GM23338 (cell line): ENCODE data around the gene GPR6. TPM values are rescaled to one million over a fixed set of nuclear protein-coding genes. Genes with fewer than 3 reads are reported as not detected.

Experiments used
- ATAC-seq: fragments of 200-7000 bp; cut with Tn5 transposase; 3 replicates; pipeline ENCODE4 v1.9.1; 2020
- DNase-seq: peaks from one replicate; pipeline ENCODE4 v3.0.0-alpha.2; 2015; ENCODE audit warnings: low spot score
- H2AFZ ChIP-seq: fragments of 200-600 bp; sonication (generic); 2 replicates; pipeline ENCODE4 v1.8.0; 2016; ENCODE audit warnings: antibody characterized with exemption, mild to moderate bottlenecking, moderate library complexity
- H3F3A ChIP-seq: fragments of 200-600 bp; sonication (generic); replicated peaks from 2 replicates; pipeline ENCODE4 v1.8.0; 2017; ENCODE audit warnings: antibody characterized with exemption, mixed run types, low read depth
- H3K27ac ChIP-seq: fragments of 200-600 bp; sonication (generic); 2 replicates; pipeline ENCODE4 v1.6.1; 2016; ENCODE audit warnings: low read depth
- H3K27me3 ChIP-seq: fragments of 200-600 bp; sonication (generic); 2 replicates; pipeline ENCODE4 v1.8.0; 2016; ENCODE audit warnings: mild to moderate bottlenecking, mixed run types, moderate library complexity; ENCODE audit not compliant: insufficient read depth
- H3K36me3 ChIP-seq: fragments of 200-600 bp; sonication (generic); 2 replicates; pipeline ENCODE4 v1.8.0; 2016; ENCODE audit warnings: mild to moderate bottlenecking; ENCODE audit not compliant: insufficient read depth
- H3K4me1 ChIP-seq: fragments of 200-600 bp; sonication (generic); 2 replicates; pipeline ENCODE4 v1.8.0; 2016; ENCODE audit warnings: mild to moderate bottlenecking, moderate library complexity; ENCODE audit not compliant: insufficient read depth
- H3K4me2 ChIP-seq: fragments of 200-600 bp; sonication (generic); 2 replicates; pipeline ENCODE4 v1.7.1; 2017; ENCODE audit warnings: mixed run types
- H3K4me3 ChIP-seq: fragments of 200-600 bp; sonication (generic); 2 replicates; pipeline ENCODE4 v1.6.1; 2016; ENCODE audit warnings: mixed run types
- H3K79me2 ChIP-seq: fragments of 200-600 bp; sonication (generic); replicated peaks from 2 replicates; pipeline ENCODE4 v1.8.0; 2017; ENCODE audit warnings: mild to moderate bottlenecking; ENCODE audit not compliant: insufficient read depth
- H3K9me2 ChIP-seq: fragments of 200-600 bp; sonication (generic); 2 replicates; pipeline ENCODE4 v1.8.0; 2017; ENCODE audit not compliant: insufficient read depth
- H4K20me1 ChIP-seq: fragments of 200-600 bp; sonication (generic); replicated peaks from 2 replicates; pipeline ENCODE4 v1.8.0; 2017; ENCODE audit warnings: mild to moderate bottlenecking; ENCODE audit not compliant: insufficient read depth
- H3K27ac Mint-ChIP-seq: 2 replicates; pipeline ENCODE4 v1.8.0; 2020; ENCODE audit warnings: inconsistent platforms, mild to moderate bottlenecking, moderate library complexity, mixed read lengths
- H3K27me3 Mint-ChIP-seq: 3 replicates; pipeline ENCODE4 v1.8.0; 2022; ENCODE audit warnings: low read depth, mild to moderate bottlenecking, moderate library complexity, mixed read lengths, inconsistent platforms; ENCODE audit not compliant: insufficient read depth, poor library complexity
- H3K36me3 Mint-ChIP-seq: 3 replicates; pipeline ENCODE4 v1.8.0; 2021; ENCODE audit warnings: low read depth, mild to moderate bottlenecking, inconsistent platforms, moderate library complexity, mixed read lengths
- H3K4me1 Mint-ChIP-seq: 3 replicates; pipeline ENCODE4 v1.8.0; 2020; ENCODE audit warnings: mild to moderate bottlenecking, inconsistent platforms, mixed read lengths
- H3K4me3 Mint-ChIP-seq: 3 replicates; pipeline ENCODE4 v1.8.0; 2021; ENCODE audit warnings: moderate library complexity, mild to moderate bottlenecking, inconsistent platforms, mixed read lengths
- H3K9me3 Mint-ChIP-seq: 3 replicates; pipeline ENCODE4 v1.8.0; 2020; ENCODE audit warnings: moderate library complexity, mild to moderate bottlenecking, inconsistent platforms, mixed read lengths
- CREB1 ChIP-seq: fragments of 250-450 bp; sonication (Bioruptor Pico); IDR thresholded peaks from 2 replicates; pipeline ENCODE4 v1.5.0; 2020; ENCODE audit warnings: low read depth, mild to moderate bottlenecking, moderate library complexity
- EZH2 ChIP-seq: fragments of 200-600 bp; sonication (generic); IDR thresholded peaks from one replicate; pipeline ENCODE4 v1.8.0; 2017; ENCODE audit warnings: antibody characterized with exemption, mild to moderate bottlenecking, low read depth; ENCODE audit not compliant: unreplicated experiment
- EZH2phosphoT487 ChIP-seq: fragments of 200-600 bp; sonication (generic); IDR thresholded peaks from one replicate; pipeline ENCODE4 v1.8.1; 2018; ENCODE audit warnings: antibody characterized with exemption; ENCODE audit not compliant: unreplicated experiment
- JUNB ChIP-seq: IDR thresholded peaks from one replicate; pipeline ENCODE4 v1.6.1; 2016; ENCODE audit warnings: antibody characterized with exemption; ENCODE audit not compliant: unreplicated experiment
- NANOG ChIP-seq: IDR thresholded peaks from 2 replicates; pipeline ENCODE4 v1.6.1; 2016; ENCODE audit warnings: antibody characterized with exemption, borderline replicate concordance
- POLR2AphosphoS5 ChIP-seq: IDR thresholded peaks from 2 replicates; pipeline ENCODE4 v1.6.1; 2016; ENCODE audit warnings: antibody characterized with exemption, low read depth
- STAT1 ChIP-seq: IDR thresholded peaks from one replicate; pipeline ENCODE4 v1.6.1; 2016; ENCODE audit warnings: antibody characterized with exemption; ENCODE audit not compliant: unreplicated experiment
- ZNF114 ChIP-seq: fragments of 250-450 bp; sonication (Bioruptor Pico); IDR thresholded peaks from 2 replicates; pipeline ENCODE4 v1.5.0; 2020; ENCODE audit warnings: mild to moderate bottlenecking, moderate library complexity
- ZNF331 ChIP-seq: fragments of 250-450 bp; sonication (Bioruptor Pico); IDR thresholded peaks from 2 replicates; pipeline ENCODE4 v1.5.0; 2020; ENCODE audit warnings: low read depth, mild to moderate bottlenecking, moderate library complexity
- polyA plus RNA-seq: library from polyadenylated mRNA; unstranded; fragments of >200 nt; fragmentation: Nextera tagmentation; extraction: Ambion mirVana; gene quantifications from 2 replicates; pipeline ENCODE4 v1.2.1, GENCODE V29; 2016
- total RNA-seq: library from RNA; depleted of rRNA; stranded (reverse); fragments of >200 nt; shearing (Covaris generic); gene quantifications from 2 replicates; pipeline ENCODE4 v1.2.3, GENCODE V29; 2014
- TF ChIP-seq, protein P1 (sequence below): IDR thresholded peaks from one replicate; pipeline ENCODE4 v1.6.1; 2018; ENCODE audit warnings: antibody characterized with exemption; ENCODE audit not compliant: unreplicated experiment
- TF ChIP-seq, protein P2 (sequence below): fragments of 250-450 bp; sonication (Bioruptor Pico); IDR thresholded peaks from 2 replicates; pipeline ENCODE4 v1.5.0; 2020; ENCODE audit warnings: mild to moderate bottlenecking, moderate library complexity
- TF ChIP-seq, protein P3 (sequence below), 2 experiments: fragments of 200-600 bp in 1 of 2; sonication (generic) in 1 of 2; conservative IDR thresholded peaks; 2 replicates each; pipeline versions ENCODE4 v1.5.1 to v1.6.1; 2016 to 2017; ENCODE audit warnings: antibody characterized with exemption in 2 of 2, low read depth in 2 of 2, mild to moderate bottlenecking in 2 of 2, moderate library complexity in 1 of 2
- TF ChIP-seq, protein P4 (sequence below): IDR thresholded peaks from 2 replicates; pipeline ENCODE4 v1.6.1; 2016; ENCODE audit warnings: antibody characterized with exemption

GPR6 gene
- total and polyA plus RNA-seq, 2 experiments from 2014 or later: 0.49 TPM; not detected in 1

DNA sequence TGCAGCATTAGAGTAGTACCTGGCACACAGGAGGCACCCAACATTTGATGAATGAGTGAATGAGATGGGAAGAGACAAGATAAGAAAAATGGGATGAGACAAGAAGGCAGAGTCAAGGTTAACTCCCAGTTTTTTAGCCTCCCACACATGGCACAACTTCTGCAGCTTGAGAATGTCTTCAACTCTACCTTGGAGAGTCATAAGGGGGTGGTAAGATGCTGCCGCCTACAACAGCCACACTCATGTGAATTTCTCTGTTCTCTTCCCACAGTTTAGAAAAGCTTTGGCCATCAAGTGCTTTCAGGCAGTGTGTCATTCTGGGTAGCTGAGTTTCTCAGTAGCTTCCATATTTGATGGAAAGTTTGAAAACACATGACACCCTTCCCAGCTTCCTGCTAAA, 19.5 kb upstream of the GPR6 start:
- Histone ChIP-seq H3K4me3 (no peak overlapping the region), H3K36me3 (no peaks in the 10 kb centered on the region), H3K27me3 (no peaks in the 10 kb centered on the region), H3K27ac (no peak overlapping the region), H4K20me1 (no peaks in the 10 kb centered on the region), H3F3A (no peaks in the 10 kb centered on the region), H2AFZ (no peak overlapping the region), H3K4me1 (no peaks in the 10 kb centered on the region), H3K4me2 (no peak overlapping the region), H3K9me2 (0 out of 2 replicates have a peak, but pooled peaks cover 6% of the 10 kb centered on the region), H3K79me2 (no peaks in the 10 kb centered on the region)
- H3K36me3 Mint-ChIP-seq: peaks cover 8% of the 10 kb centered on the region; the same call in 2 of the 3 replicates
- no peak overlapping the region for H3K27ac Mint-ChIP-seq
- H3K4me3 Mint-ChIP-seq: no peak overlapping the region
- ATAC-seq: no peak
- H3K4me1 Mint-ChIP-seq: peaks cover 2% of the 10 kb centered on the region; the same call in 1 of the 3 replicates
- peaks cover 4% of the 10 kb centered on the region for H3K27me3 Mint-ChIP-seq
- TF ChIP-seq ZNF331 (CRISPR knock-in tag) (no peak), JUNB (no peak), STAT1 (no peak), POLR2AphosphoS5 (no peak), EZH2phosphoT487 (no peak), NANOG (no peak), ZNF114 (no peak), CREB1 (CRISPR knock-in tag) (no peak), EZH2 (no peak)
- TF ChIP-seq, protein P1, sequence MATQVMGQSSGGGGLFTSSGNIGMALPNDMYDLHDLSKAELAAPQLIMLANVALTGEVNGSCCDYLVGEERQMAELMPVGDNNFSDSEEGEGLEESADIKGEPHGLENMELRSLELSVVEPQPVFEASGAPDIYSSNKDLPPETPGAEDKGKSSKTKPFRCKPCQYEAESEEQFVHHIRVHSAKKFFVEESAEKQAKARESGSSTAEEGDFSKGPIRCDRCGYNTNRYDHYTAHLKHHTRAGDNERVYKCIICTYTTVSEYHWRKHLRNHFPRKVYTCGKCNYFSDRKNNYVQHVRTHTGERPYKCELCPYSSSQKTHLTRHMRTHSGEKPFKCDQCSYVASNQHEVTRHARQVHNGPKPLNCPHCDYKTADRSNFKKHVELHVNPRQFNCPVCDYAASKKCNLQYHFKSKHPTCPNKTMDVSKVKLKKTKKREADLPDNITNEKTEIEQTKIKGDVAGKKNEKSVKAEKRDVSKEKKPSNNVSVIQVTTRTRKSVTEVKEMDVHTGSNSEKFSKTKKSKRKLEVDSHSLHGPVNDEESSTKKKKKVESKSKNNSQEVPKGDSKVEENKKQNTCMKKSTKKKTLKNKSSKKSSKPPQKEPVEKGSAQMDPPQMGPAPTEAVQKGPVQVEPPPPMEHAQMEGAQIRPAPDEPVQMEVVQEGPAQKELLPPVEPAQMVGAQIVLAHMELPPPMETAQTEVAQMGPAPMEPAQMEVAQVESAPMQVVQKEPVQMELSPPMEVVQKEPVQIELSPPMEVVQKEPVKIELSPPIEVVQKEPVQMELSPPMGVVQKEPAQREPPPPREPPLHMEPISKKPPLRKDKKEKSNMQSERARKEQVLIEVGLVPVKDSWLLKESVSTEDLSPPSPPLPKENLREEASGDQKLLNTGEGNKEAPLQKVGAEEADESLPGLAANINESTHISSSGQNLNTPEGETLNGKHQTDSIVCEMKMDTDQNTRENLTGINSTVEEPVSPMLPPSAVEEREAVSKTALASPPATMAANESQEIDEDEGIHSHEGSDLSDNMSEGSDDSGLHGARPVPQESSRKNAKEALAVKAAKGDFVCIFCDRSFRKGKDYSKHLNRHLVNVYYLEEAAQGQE: no peak
- TF ChIP-seq, protein P2, sequence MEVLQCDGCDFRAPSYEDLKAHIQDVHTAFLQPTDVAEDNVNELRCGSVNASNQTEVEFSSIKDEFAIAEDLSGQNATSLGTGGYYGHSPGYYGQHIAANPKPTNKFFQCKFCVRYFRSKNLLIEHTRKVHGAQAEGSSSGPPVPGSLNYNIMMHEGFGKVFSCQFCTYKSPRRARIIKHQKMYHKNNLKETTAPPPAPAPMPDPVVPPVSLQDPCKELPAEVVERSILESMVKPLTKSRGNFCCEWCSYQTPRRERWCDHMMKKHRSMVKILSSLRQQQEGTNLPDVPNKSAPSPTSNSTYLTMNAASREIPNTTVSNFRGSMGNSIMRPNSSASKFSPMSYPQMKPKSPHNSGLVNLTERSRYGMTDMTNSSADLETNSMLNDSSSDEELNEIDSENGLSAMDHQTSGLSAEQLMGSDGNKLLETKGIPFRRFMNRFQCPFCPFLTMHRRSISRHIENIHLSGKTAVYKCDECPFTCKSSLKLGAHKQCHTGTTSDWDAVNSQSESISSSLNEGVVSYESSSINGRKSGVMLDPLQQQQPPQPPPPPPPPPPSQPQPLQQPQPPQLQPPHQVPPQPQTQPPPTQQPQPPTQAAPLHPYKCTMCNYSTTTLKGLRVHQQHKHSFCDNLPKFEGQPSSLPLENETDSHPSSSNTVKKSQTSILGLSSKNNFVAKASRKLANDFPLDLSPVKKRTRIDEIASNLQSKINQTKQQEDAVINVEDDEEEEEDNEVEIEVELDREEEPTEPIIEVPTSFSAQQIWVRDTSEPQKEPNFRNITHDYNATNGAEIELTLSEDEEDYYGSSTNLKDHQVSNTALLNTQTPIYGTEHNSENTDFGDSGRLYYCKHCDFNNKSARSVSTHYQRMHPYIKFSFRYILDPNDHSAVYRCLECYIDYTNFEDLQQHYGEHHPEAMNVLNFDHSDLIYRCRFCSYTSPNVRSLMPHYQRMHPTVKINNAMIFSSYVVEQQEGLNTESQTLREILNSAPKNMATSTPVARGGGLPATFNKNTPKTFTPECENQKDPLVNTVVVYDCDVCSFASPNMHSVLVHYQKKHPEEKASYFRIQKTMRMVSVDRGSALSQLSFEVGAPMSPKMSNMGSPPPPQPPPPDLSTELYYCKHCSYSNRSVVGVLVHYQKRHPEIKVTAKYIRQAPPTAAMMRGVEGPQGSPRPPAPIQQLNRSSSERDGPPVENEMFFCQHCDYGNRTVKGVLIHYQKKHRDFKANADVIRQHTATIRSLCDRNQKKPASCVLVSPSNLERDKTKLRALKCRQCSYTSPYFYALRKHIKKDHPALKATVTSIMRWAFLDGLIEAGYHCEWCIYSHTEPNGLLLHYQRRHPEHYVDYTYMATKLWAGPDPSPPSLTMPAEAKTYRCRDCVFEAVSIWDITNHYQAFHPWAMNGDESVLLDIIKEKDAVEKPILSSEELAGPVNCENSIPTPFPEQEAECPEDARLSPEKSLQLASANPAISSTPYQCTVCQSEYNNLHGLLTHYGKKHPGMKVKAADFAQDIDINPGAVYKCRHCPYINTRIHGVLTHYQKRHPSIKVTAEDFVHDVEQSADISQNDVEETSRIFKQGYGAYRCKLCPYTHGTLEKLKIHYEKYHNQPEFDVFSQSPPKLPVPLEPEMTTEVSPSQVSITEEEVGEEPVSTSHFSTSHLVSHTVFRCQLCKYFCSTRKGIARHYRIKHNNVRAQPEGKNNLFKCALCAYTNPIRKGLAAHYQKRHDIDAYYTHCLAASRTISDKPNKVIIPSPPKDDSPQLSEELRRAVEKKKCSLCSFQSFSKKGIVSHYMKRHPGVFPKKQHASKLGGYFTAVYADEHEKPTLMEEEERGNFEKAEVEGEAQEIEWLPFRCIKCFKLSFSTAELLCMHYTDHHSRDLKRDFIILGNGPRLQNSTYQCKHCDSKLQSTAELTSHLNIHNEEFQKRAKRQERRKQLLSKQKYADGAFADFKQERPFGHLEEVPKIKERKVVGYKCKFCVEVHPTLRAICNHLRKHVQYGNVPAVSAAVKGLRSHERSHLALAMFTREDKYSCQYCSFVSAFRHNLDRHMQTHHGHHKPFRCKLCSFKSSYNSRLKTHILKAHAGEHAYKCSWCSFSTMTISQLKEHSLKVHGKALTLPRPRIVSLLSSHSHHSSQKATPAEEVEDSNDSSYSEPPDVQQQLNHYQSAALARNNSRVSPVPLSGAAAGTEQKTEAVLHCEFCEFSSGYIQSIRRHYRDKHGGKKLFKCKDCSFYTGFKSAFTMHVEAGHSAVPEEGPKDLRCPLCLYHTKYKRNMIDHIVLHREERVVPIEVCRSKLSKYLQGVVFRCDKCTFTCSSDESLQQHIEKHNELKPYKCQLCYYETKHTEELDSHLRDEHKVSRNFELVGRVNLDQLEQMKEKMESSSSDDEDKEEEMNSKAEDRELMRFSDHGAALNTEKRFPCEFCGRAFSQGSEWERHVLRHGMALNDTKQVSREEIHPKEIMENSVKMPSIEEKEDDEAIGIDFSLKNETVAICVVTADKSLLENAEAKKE: no peak
- TF ChIP-seq, protein P3, sequence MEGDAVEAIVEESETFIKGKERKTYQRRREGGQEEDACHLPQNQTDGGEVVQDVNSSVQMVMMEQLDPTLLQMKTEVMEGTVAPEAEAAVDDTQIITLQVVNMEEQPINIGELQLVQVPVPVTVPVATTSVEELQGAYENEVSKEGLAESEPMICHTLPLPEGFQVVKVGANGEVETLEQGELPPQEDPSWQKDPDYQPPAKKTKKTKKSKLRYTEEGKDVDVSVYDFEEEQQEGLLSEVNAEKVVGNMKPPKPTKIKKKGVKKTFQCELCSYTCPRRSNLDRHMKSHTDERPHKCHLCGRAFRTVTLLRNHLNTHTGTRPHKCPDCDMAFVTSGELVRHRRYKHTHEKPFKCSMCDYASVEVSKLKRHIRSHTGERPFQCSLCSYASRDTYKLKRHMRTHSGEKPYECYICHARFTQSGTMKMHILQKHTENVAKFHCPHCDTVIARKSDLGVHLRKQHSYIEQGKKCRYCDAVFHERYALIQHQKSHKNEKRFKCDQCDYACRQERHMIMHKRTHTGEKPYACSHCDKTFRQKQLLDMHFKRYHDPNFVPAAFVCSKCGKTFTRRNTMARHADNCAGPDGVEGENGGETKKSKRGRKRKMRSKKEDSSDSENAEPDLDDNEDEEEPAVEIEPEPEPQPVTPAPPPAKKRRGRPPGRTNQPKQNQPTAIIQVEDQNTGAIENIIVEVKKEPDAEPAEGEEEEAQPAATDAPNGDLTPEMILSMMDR (conservative IDR thresholded peaks at IDR 0.05; ENCODE audit: low read depth in 2 of 2): no peak
- TF ChIP-seq, protein P4, sequence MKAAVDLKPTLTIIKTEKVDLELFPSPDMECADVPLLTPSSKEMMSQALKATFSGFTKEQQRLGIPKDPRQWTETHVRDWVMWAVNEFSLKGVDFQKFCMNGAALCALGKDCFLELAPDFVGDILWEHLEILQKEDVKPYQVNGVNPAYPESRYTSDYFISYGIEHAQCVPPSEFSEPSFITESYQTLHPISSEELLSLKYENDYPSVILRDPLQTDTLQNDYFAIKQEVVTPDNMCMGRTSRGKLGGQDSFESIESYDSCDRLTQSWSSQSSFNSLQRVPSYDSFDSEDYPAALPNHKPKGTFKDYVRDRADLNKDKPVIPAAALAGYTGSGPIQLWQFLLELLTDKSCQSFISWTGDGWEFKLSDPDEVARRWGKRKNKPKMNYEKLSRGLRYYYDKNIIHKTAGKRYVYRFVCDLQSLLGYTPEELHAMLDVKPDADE: no peak
- DNase-seq: no peak
- H3K9me3 Mint-ChIP-seq: peaks cover 13% of the 10 kb centered on the region
